ENCODE results near the gene ITFG2.

Gene ITFG2

GRCh38 chr12:2832550-2833127 is 20.2 kb downstream of the ITFG2 start:
- H3K9ac ChIP-seq (ENCODE audit: low read depth, low read length): no peak overlapping the region
- no peak for DNase-seq

GRCh38 chr12:2833327-2833726 is 20.9 kb downstream of the ITFG2 start:
- no peaks in the 10 kb centered on the region for H3K27me3 ChIP-seq (ENCODE audit: insufficient read depth, low read length, poor library complexity)
- no peak overlapping the region for H3K27ac ChIP-seq (ENCODE audit: low read length)
- H3K4me1 ChIP-seq (ENCODE audit: insufficient read depth, low read length): no peaks in the 10 kb centered on the region
- H3K9me3 ChIP-seq (ENCODE audit: insufficient read depth, low read length, severe bottlenecking): no peaks in the 10 kb centered on the region
- TF ChIP-seq CTCF (IDR thresholded peaks at IDR 0.05; ENCODE audit: borderline replicate concordance, extremely low read depth, low read length, poor library complexity, severe bottlenecking): no peak
- no peak for TF ChIP-seq EZH2 (IDR thresholded peaks at IDR 0.05; ENCODE audit: borderline replicate concordance, low read depth, low read length, severe bottlenecking)
- H3K4me2 ChIP-seq (ENCODE audit: insufficient read depth, low read length): no peak overlapping the region
- peaks cover 11% of the 10 kb centered on the region; the same call in 1 of the 2 replicates for H3K36me3 ChIP-seq (ENCODE audit: insufficient read depth, low read length)
- DNase-seq (no peak), ATAC-seq (ENCODE audit: insufficient read depth, low read depth) (no peak)
- H2AFZ ChIP-seq (ENCODE audit: low read depth, low read length): no peak overlapping the region
- no peaks in the 10 kb centered on the region; the same call in 1 of the 2 replicates for H4K20me1 ChIP-seq (ENCODE audit: insufficient read depth, low read length)
- no peak overlapping the region for H3K9ac ChIP-seq (ENCODE audit: low read depth, low read length)
- no peaks in the 10 kb centered on the region for H3K79me2 ChIP-seq (ENCODE audit: insufficient read depth, low read length)
- no peak overlapping the region for H3K4me3 ChIP-seq (ENCODE audit: low read depth in 1 of 2, low read length in 2 of 2)

More at GRCh38 chr12:2832550-2833127, 20.2 kb downstream of the ITFG2 start:
- no peak overlapping the region for H2AFZ ChIP-seq (ENCODE audit: low read depth, low read length)
- no peak for TF ChIP-seq CTCF (IDR thresholded peaks at IDR 0.05; ENCODE audit: borderline replicate concordance, extremely low read depth, low read length, poor library complexity, severe bottlenecking)
- TF ChIP-seq EZH2 (IDR thresholded peaks at IDR 0.05; ENCODE audit: borderline replicate concordance, low read depth, low read length, severe bottlenecking): no peak
- no peak for ATAC-seq (ENCODE audit: insufficient read depth, low read depth)
- H3K4me2 ChIP-seq (ENCODE audit: insufficient read depth, low read length): no peak overlapping the region
- H3K36me3 ChIP-seq (ENCODE audit: insufficient read depth, low read length): peaks cover 16% of the 10 kb centered on the region
- no peaks in the 10 kb centered on the region for H3K4me1 ChIP-seq (ENCODE audit: insufficient read depth, low read length)
- no peak overlapping the region for H3K27ac ChIP-seq (ENCODE audit: low read length)
- H4K20me1 ChIP-seq (ENCODE audit: insufficient read depth, low read length): no peaks in the 10 kb centered on the region; the same call in 1 of the 2 replicates
- H3K79me2 ChIP-seq (ENCODE audit: insufficient read depth, low read length): no peaks in the 10 kb centered on the region
- H3K27me3 ChIP-seq (ENCODE audit: insufficient read depth, low read length, poor library complexity): no peaks in the 10 kb centered on the region
- no peaks in the 10 kb centered on the region for H3K9me3 ChIP-seq (ENCODE audit: insufficient read depth, low read length, severe bottlenecking)
- H3K4me3 ChIP-seq (ENCODE audit: low read depth in 1 of 2, low read length in 2 of 2): no peak overlapping the region

GRCh38 chr12:2833810-2834209 is 21.3 kb downstream of the ITFG2 start:
- no peaks in the 10 kb centered on the region for H3K27me3 ChIP-seq (ENCODE audit: insufficient read depth, low read length, poor library complexity)
- ATAC-seq (ENCODE audit: insufficient read depth, low read depth): no peak
- no peak overlapping the region for H3K4me2 ChIP-seq (ENCODE audit: insufficient read depth, low read length)
- DNase-seq: no peak
- no peaks in the 10 kb centered on the region for H3K9me3 ChIP-seq (ENCODE audit: insufficient read depth, low read length, severe bottlenecking)
- H4K20me1 ChIP-seq (ENCODE audit: insufficient read depth, low read length): no peaks in the 10 kb centered on the region
- no peaks in the 10 kb centered on the region for H3K79me2 ChIP-seq (ENCODE audit: insufficient read depth, low read length)
- no peak overlapping the region for H3K4me3 ChIP-seq (ENCODE audit: low read depth in 1 of 2, low read length in 2 of 2)
- TF ChIP-seq EZH2 (IDR thresholded peaks at IDR 0.05; ENCODE audit: borderline replicate concordance, low read depth, low read length, severe bottlenecking) (no peak), CTCF (IDR thresholded peaks at IDR 0.05; ENCODE audit: borderline replicate concordance, extremely low read depth, low read length, poor library complexity, severe bottlenecking) (no peak)
- peaks cover 10% of the 10 kb centered on the region; the same call in 1 of the 2 replicates for H3K36me3 ChIP-seq (ENCODE audit: insufficient read depth, low read length)
- H2AFZ ChIP-seq (ENCODE audit: low read depth, low read length): no peak overlapping the region
- no peak overlapping the region for H3K27ac ChIP-seq (ENCODE audit: low read length)
- no peak overlapping the region for H3K9ac ChIP-seq (ENCODE audit: low read depth, low read length)
- H3K4me1 ChIP-seq (ENCODE audit: insufficient read depth, low read length): no peaks in the 10 kb centered on the region

All from DND-41 (cell line).